HG03432 (cell line): ENCODE measurements around the gene SPECC1.

ENCODE experiments used
- ATAC-seq: cut with Tn5 transposase; IDR thresholded peaks from one replicate; pipeline ENCODE4 v1.9.1; 2021; ENCODE audit warnings: mild to moderate bottlenecking, moderate library complexity; ENCODE audit not compliant: unreplicated experiment

SPECC1 gene

DNA sequence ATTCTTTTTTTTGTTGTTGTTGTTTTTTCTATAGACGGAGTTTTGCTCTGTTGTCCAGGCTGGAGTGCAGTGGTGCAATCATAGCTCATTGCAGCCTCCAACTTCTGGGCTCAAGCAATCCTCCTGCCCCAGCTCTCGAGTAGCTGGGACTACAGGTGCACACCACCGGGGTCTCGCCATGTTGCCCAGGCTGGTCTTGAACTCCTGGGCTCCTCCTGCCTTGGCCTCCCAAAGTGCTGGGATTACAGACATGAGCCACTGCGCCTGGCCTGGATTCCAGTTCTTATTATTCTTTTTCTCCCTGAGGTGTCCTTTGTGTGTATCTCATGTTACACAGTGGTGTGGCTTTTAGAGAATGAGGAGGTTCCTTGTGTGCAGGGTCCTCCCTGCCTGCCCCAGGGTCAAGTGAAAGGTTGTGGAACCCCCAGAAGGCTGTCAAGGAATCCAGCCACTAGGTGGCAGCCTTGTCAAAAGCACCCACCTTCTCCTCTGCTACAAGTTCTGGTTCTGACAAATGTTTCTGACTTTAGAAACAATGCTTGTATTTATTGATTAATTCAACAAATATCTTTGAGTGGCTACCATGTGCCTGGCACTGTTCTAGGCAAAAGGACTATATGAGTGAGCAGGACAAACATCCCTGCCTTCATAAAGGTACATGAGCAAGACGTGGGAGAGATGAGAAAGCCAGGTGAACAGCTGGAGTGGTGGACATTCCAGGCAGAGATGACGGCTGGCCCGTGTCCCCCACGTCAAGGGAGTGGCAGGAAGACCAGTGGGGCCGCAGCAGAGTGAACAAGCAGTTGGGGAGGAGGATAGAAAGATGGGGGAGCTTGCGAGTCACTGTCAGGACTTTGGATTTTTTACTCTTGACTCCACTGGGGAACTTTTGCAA, 112.4 kb downstream of the SPECC1 start:
- no peak for ATAC-seq

DNA sequence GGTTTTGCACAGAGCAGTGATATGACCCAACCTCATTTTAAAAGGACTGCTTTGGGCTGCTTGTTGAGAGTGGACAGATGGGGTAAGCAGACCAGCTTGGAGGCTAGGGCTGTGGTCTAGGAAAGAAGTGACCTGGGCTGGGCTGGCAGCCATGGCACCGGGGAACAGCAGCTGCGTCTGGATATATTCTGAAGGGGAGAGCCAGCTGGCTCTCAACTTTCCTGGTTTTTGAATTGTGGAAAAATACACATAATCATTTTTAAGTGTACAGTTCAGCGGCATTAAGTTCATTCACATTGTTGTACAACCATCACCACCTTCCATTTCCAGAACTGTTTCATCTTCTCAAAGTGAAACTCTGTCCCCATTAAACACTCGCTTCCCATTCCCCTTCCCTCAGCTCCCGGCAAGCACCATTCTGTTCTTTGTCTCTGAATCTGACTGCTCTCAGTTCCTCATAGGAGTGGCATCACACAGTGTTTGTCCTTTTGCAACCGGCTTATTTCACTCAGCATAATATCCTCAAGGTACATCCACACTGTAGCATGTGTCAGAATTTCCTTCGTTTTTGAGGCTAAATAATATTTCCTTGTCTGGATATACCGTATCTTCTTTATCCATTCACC, 113.2 kb downstream of the SPECC1 start:
- ATAC-seq, result no peak

DNA sequence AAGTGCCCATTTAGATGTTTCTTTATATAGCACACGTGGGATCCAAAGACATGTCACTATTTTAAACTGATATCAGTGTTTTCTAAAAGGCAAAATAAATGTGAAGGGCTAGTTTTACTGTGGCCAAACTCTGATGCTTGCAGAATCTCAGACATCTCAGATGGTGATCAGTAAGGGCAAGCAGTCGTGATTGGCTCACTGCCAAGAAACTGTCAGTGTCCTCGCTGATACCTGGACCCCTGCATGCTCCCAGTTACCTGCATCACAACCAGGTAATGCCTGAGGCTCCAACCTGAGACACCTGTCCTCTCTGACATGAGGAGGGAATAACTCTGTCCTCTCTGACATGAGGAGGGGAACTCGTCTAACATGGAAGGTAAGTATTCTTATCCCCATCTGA, 114.0 kb downstream of the SPECC1 start:
- no peak for ATAC-seq

DNA sequence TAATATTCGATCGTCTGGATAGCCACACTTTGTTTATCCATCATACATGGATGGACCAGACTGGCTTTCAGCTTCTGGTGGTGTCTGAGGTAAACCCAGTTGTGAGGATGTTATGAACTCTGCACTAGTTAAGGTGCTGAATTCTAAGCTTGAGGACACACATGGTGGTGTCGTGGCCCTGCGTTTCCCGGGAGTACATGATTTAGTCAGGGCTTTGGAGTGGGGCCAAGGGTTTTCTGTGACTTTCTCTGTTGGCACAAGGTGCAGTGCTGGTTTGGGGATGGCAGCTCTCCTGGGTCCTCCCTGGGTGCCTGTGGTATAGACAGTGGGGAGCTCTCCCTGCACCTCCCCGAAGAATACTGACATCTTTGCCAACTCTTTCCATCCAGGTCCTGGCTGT, 116.6 kb downstream of the SPECC1 start:
- no peak for ATAC-seq

DNA sequence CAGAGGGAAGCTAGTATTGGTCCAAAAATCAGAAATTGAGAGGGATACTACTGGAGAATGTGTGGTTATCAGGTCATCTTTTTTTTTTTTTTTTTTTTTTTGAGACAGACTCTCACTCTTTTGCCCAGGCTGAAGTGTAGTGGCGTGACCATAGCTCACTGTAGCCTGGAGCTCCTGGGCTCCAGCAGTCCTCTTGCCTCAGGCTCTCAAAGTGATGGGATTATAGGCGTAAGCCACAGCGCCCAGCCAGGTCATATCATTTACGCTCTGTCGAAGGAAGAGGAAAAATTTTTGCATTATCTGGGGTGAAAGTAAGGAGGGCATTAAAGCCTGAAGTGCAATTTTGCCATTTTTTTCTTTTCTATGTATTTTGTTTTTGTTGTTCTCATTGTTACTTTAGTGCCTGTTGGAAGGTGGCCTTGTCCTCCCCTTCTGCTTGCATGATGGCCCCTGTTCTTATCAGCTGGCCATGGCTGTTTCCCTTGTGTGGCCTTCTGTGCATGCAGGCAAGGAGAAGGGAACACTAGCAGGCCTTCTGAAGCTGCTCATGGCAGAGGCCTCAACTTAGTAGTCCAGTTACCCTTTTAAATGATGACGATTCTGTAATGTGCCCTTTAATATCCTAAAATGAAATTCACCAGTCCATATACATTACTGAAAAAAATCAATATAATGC, 118.3 kb downstream of the SPECC1 start:
- ATAC-seq, result no peak

DNA sequence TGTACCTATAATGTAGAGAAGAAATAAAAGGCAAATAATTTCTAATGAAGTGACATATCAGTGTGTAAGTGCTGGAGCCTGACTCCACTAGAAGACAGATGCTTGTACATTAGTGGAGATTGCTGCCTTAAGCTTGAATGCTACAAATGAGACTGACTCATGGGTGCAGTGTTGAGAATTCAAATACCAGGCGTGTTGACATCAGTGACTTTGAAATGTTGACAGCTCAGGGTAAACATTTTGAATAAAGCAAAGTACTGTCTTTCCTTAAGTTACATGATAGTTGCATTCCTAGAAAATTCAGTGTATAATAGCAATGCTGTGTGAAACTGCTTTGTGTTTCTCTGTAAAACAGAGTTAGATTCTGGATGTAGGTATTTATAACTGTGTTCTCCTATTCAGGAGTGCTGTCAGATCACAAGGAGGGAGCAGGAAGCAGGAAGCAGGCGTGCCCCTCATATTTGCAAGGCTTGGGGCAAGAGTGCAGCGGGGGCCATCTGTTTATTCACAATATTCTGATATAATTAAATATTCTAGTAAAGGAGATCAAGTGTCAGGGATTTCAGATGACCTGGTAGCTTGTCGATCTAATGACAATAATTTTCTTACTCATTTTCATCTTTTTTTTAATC, 119.0 kb downstream of the SPECC1 start:
- no peak for ATAC-seq

DNA sequence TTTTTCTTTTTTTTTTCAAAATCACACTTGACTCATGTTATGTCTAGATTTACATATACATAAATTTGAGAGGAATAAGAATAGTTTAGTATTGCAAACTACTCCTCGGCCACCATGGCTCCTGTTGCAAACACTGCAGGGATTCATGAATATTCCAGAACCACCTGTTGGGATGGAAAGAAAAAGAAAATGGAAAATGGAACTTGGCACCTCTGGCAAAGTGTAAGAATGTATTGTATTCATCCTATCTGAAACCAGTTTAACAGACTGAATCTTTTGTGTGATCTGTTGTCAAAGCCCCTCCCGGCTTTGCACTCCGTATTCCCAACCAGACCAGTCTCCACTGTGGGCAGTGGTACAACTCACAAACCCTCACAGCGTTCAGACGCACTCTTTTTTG, 124.4 kb downstream of the SPECC1 start:
- ATAC-seq, result no peak

DNA sequence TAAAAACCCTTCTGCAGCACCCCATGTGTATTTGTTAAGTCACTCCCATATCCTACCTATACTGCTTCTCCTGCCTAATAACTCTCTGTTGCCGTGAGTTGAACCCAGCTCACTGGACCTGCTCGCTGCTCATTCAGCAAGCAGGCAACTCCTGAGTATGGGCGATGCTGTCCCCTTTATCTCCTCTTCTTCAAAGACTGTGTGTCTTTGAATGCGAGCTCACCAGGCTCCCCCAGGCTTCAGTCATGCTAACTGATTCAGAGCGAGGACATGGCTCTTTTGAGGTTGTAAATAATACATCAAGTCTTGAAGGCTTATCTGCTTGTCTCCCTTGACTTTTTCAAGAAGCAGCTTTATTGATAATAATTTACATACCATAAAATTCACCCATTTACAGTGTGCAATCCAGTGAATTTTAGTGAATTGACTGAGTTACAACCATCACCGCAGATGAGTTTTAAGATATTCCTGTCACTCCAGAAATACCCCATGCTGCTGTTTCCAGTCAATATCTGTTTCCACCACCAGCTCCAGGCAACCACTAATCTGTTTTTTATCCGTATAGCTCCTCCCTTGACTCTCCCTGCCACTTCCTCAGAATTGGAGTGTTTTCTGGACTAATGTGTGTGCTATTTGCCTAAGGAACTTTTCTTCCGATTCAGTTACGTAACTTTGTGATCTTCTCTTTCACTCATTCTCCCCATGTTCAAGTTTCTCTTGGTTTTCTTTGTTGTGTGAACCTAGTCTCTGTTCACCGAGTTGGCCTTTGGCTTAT, 132.2 kb downstream of the SPECC1 start:
- no peak for ATAC-seq

DNA sequence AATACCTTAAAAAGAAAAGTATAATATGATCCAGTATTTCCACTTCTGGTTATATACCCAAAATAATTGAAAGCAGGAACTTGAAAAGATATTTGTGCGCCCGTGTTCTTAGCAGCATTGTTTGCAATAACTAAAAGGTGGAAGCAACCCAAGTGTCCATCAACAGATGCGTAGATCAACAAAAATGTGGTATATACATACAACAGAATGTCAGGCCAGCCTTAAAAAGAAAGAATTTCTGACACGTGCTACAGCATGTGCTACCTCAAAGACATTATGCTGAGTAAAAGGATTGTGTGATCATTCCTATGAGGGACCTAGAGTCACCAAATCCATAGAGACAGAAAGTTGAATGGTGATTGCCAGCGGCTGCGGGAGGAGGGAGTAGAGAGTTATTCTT, 133.1 kb downstream of the SPECC1 start:
- ATAC-seq, result no peak

DNA sequence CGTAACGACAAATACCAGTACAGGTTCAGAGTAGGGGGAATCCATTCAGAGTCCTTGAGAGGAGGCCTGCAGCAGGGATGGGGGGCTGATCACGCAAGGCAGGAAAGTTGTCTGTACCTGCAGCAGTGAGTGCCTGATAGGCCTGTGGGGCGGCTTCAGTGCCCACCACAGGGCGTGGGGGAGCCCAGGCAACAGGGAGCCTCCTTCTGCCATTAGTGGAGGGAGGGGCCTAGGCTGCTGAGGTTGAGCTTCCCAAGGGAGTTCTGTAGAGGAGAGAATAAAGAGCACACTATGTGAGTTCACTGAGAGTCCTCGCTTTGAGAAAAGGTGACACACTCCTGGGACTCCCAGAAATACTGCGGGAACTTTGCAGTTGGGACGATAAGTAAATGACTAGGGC, 134.6 kb downstream of the SPECC1 start:
- ATAC-seq, result no peak

DNA sequence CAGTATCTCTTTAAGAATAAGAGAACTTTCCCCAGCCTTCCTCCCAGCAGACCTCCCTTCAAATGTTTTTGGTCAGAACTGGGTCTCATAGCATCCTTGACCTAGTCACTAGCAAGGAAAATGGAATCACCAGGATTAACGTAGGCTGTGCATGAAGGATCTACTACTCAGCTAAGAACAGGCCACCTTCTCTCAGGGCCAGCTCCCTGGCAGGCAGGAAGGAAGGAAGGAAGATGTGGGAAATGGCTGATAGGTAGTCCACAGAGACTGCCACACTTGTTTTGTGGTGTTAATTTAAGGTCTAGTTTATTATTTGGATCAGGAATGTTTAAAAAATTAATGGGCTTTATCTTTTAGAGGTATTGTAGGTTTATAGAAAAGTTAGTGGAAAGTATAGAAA, 136.4 kb downstream of the SPECC1 start:
- no peak for ATAC-seq

DNA sequence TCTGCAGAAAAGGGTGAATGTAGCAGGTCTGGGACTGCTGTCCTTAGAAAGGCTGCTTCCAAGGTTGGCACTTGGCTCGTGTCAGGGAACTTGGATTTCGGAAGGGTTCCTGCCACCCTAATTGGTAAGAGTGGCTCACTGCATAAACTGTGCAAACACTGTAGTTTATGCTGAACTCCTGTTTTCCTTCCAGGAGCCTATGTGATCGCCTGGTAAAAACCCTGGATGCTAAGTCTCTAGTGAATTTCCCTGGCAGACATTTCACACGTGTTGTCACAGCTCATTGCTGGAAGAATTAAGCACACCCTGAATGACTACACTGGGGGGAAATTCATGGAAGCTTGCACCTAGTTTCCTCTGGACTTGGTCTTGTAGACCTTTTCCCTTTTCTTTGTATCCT, 140.1 kb downstream of the SPECC1 start:
- ATAC-seq, result no peak

DNA sequence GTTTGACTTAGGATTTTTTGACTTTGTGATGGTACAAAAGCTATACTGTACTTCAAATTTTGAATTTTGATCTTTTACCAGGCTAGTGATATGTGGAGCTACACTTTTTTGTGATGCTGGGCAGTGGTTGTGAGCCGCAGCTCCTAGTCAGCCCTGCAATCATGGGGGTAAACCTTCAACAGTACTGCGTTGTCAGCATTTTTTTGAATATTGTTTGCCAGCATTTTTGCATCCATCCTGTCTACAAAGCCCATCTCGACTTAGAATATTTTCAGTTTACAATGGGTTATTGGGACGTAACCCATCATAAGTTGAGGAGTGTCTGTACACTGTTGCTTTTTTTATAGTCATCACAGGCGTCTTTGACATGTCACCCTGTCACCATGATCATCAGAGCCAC, 142.0 kb downstream of the SPECC1 start:
- no peak for ATAC-seq

DNA sequence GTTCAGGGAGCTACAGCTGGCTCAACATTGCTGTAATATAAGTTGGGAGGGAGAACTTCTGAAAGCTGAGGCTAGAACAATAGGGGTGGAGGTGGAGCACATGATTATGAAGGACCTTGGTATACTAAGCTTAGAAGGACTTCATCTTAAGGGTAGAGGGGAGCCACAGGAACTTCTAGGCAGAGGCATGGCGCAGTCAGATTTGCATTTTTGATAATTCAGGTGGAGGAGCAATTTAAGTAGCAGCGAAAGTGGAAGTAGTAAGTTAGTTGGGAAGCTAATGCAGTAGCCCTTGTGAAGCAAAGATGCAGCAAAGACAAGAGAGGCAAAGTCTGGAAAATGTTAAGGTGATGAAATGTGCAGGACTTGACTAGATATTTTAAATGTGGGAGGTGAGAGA, 144.1 kb downstream of the SPECC1 start:
- ATAC-seq, result no peak

DNA sequence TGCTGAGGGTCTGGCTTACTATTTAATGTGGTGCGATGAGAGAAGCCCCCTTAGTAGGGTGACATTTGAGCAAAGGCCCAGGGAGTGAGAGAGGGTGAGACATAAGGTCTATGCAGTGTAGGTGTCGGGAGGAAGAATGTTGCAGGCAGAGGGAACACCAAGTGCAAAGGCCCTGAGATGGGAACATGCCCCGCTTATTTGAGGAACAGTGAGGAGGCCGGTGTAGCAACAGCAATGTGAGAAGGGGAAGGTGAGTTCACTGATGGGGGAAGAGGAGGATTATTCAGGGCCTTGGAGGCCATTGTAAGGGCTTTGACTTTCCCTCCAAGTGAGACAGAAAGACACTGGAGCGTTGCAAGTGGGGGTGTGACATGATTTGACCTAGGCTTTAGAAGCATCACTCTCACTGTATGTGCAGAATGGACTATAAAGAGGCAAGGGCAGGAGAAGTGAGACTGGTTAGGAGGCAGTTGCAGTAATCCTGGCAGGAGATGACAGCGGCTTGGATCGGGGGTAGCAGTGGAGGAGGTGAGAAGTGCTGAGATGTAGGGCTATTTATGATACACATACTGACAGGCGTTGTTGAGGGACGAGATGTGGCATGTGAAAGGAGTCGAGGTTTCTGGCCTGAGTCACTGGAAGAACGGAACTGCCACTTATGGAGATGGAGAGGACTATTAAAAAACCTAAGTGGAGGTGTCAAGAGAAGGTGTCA, 145.3 kb downstream of the SPECC1 start:
- ATAC-seq, result no peak

DNA sequence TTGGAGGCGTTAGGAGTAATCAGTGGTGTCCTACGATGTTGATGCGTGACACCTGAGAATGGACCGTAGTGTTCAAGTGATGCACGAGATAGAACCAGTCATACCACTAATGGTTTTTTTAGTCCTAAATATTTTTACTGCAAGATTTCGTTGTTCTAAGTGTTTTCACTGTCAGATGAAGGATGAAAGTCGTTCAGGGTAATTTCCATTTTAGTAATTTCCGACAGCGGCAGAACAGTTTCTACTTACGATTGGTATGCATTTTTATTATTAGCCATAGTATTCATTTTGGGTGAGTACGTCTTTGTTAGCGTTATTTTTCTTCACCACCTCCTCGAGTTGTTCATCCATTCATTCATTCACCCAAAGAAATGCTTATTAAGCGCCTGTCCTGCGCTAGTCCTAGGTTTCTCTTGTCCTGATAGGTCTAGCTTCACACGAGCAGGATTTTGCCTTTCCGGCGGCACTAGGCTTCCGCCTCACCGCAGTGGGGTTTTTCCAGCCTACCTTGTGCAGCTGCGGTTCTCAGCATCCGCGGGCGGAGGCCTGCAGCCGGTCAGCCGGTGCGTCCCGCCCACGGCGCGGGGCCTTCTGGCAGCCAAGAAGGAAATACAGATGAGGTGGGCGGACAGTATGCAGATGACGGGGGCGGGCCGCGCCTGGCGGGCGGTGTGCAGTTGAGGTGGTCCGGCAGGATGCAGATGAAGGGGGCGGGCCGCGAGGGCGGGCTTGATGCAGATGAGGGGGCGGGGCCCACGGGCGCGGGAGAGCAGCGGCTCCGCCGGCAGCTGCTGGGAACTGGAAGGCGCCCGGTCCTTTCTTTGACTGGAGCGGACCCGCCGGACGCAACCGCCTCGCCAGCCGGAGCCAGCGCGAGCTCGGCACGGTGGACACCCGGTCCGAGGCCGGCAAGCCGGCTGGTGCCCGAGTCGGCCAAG, 146.4 kb downstream of the SPECC1 start:
- peak; percentile 95 for ATAC-seq

DNA sequence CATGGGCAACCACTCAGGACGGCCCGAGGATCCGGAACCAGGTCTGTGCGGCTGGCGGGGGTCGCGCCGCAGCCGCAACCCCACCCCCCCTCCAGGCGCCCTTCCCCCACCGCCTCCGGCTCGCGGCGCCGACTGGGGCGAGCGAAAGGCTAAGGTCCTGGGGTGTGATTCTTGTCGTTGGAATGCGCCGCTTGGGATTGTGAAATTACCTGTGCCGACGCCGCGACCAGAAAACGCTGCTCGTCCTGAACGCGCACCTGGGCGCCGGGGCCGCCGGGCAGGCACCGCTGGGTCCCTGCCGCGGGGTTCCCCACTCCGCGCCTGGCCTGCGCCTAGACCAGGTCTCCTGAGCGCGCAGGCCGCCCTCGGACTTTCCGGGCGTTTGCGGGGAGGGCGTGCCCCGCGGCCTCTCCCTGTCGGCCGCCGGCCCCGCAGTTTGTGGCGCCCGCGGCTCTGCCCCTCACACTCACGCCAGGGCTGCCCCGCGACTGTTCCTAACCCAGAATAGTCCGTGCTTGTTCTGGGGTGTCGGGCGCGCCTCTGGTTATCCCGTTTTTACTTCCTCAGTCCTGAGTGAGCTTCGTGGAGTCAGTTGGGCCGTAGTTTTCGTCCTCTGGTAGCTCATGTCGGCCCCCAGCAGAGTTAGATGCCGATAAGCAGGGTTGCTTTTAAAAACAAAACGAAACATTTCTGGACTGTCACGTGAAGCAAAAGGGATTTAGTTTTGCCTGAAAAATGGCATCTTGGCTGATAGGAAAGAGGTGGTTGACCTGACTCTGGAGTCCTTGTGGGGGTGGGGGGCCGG, 147.2 kb downstream of the SPECC1 start:
- peak; percentile 21 for ATAC-seq

DNA sequence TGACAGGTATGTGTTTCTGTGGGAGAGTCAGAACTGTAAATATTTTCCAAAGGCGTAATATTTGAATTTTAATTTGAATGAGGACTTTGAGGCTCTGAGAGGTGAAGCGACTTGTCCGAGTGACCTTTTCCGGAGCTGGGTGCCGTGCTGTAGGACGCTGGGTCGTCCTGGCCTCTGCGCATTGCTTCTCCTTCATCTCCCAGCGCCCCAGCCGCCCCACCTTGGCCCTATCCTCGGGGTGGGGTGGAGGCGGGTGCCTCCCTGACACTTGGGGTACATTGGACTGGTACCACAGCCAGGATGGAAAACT, 147.8 kb downstream of the SPECC1 start:
- ATAC-seq, result no peak
